ENCODE measurements around the gene ZNF593. TPM values are rescaled to one million over a fixed set of nuclear protein-coding genes. Genes with fewer than 3 reads are reported as not detected.

ZNF593 gene
- total and polyA plus RNA-seq, 2 experiments from 2014 or later: 34.5 to 43.6 TPM

DNA sequence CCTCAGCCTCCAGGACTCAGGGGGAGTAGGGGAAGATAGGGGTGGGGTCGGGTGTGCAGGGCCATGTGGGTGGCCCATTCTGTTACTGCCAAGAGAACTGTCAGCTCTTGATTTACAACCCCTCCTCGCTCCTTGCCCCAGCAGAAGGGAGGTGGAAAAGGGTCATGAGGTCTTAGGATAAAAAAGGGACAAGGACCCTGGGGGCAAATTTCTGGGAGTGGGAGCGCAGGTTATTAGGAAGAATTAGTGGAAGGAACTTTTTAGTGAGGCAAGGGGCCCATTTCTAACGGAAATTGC is 10.0 kb upstream of the ZNF593 start:
- DNase-seq (ENCODE audit: low read depth in 1 of 2, low spot score in 1 of 2): no peak
- TF ChIP-seq CTCF (IDR thresholded peaks at IDR 0.05; ENCODE audit: low read depth, low read length): no peak
- Histone ChIP-seq H3K27ac (peak overlapping the region; percentile 92), H3K36me3 (no peaks in the 10 kb centered on the region), H3K9me3 (ENCODE audit: low read depth) (no peaks in the 10 kb centered on the region), H3K4me1 (ENCODE audit: low read depth) (peaks cover 68% of the 10 kb centered on the region), H3K4me3 (peak overlapping the region; percentile 23), H3K27me3 (no peaks in the 10 kb centered on the region)

GRCh38 chr1:26160527-26161414 is 8.9 kb upstream of the ZNF593 start:
- peak overlapping the region; percentile 32 for H3K27ac ChIP-seq
- no peaks in the 10 kb centered on the region for H3K9me3 ChIP-seq (ENCODE audit: low read depth)
- no peaks in the 10 kb centered on the region for H3K27me3 ChIP-seq
- H3K4me1 ChIP-seq (ENCODE audit: low read depth): peaks cover 61% of the 10 kb centered on the region
- TF ChIP-seq CTCF (IDR thresholded peaks at IDR 0.05; ENCODE audit: low read depth, low read length): no peak
- DNase-seq (ENCODE audit: low read depth in 1 of 2, low spot score in 1 of 2): no peak
- no peaks in the 10 kb centered on the region for H3K36me3 ChIP-seq
- H3K4me3 ChIP-seq: peak overlapping the region; percentile 21

- peak; percentile 57 to 84 for DNase-seq (ENCODE audit: low read depth in 1 of 2, low spot score in 1 of 2)
- H3K4me3 ChIP-seq: peak overlapping the region; percentile 21
- H3K9me3 ChIP-seq (ENCODE audit: low read depth): no peaks in the 10 kb centered on the region
- H3K27ac ChIP-seq: peak overlapping the region; percentile 32
- TF ChIP-seq CTCF (IDR thresholded peaks at IDR 0.05; ENCODE audit: low read depth, low read length): peak; percentile 4
- H3K4me1 ChIP-seq (ENCODE audit: low read depth): peaks cover 54% of the 10 kb centered on the region
- no peaks in the 10 kb centered on the region for H3K36me3 ChIP-seq
- no peaks in the 10 kb centered on the region for H3K27me3 ChIP-seq
Measured at GRCh38 chr1:26161415-26162219, 8.1 kb upstream of the ZNF593 start.

GRCh38 chr1:26162220-26162709 is 7.4 kb upstream of the ZNF593 start:
- peak overlapping the region; percentile 21 for H3K4me3 ChIP-seq
- no peaks in the 10 kb centered on the region for H3K9me3 ChIP-seq (ENCODE audit: low read depth)
- no peak overlapping the region for H3K27ac ChIP-seq
- TF ChIP-seq CTCF (IDR thresholded peaks at IDR 0.05; ENCODE audit: low read depth, low read length): no peak
- no peaks in the 10 kb centered on the region for H3K27me3 ChIP-seq
- H3K36me3 ChIP-seq: no peaks in the 10 kb centered on the region
- DNase-seq (ENCODE audit: low read depth in 1 of 2, low spot score in 1 of 2): no peak
- H3K4me1 ChIP-seq (ENCODE audit: low read depth): peaks cover 48% of the 10 kb centered on the region

DNA sequence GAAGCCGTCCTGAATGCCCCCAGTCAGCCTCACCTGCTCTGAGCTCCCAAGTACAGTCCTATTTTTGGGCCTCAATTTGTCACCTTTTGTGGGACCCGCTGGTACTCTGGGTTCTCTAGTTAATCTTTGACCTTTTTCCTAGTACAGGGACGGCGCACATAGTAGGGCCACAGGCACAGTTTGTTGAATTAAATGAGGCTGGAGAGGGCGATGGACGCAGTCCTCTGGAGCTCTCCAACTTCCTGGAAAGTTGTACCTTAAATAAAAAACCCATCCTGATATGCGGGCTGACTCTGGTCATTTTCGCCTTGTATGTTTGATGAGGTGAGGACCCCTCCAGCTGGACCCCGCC is 6.0 kb upstream of the ZNF593 start:
- H3K9me3 ChIP-seq (ENCODE audit: low read depth): no peaks in the 10 kb centered on the region
- no peaks in the 10 kb centered on the region for H3K36me3 ChIP-seq
- H3K27ac ChIP-seq: no peak overlapping the region
- no peaks in the 10 kb centered on the region for H3K27me3 ChIP-seq
- no peak for DNase-seq (ENCODE audit: low read depth in 1 of 2, low spot score in 1 of 2)
- peak overlapping the region; percentile 30 for H3K4me3 ChIP-seq
- peaks cover 37% of the 10 kb centered on the region for H3K4me1 ChIP-seq (ENCODE audit: low read depth)
- no peak for TF ChIP-seq CTCF (IDR thresholded peaks at IDR 0.05; ENCODE audit: low read depth, low read length)

Measured in cardiac muscle cell (in vitro differentiated cells and primary cell).